ENCODE measurements around the gene RPS16. TPM values are rescaled to one million over a fixed set of nuclear protein-coding genes. Genes with fewer than 3 reads are reported as not detected.

Gene RPS16
- total and polyA plus RNA-seq, 10 donors, result 1,378 to 5,747 (median 1,790) TPM

- Histone ChIP-seq H3K9me3 (no peaks in the 10 kb centered on the region), H3K36me3 (peaks cover 0 to 22% (median 0%) of the 10 kb centered on the region in 6 donors), H3K4me1 (peaks cover 36 to 66% (median 55%) of the 10 kb centered on the region in 6 donors), H3K4me3 (peak overlapping the region; percentile 60 to 97 (median 82)), H3K27me3 (replicated peaks in 1 of 7) (no peaks in the 10 kb centered on the region), H3K27ac (peak overlapping the region; percentile 89 to 97 (median 96))
- DNase-seq, result no peak
- WGBS, 5 donors, result 5 to 6% (median 6%) methylated on average over 16 to 17 of the region's 17 CpGs
- TF ChIP-seq CTCF (IDR thresholded peaks at IDR 0.05 in 8 of 11, conservative IDR thresholded peaks at IDR 0.05 in 3 of 11), result no peak
- TF ChIP-seq POLR2AphosphoS5 (IDR thresholded peaks at IDR 0.05), result no peak
- no peak for TF ChIP-seq POLR2A (IDR thresholded peaks at IDR 0.05)
- intact Hi-C loops (cut with DNase I; ENCODE audit: low total_unique reads), result loop anchor here (10.0 kb wide), 1 partner anchor 90 kb away; the partner anchor contains the start of gene EID2B
Measured at GRCh38 chr19:39444598-39445195, 8.9 kb upstream of the RPS16 start.

GRCh38 chr19:39438270-39438934, 2.7 kb upstream of the RPS16 start:
- Histone ChIP-seq H3K36me3 (peaks cover 0 to 15% (median 11%) of the 10 kb centered on the region in 6 donors), H3K27ac (no peak overlapping the region), H3K4me3 (no peak overlapping the region), H3K4me1 (peaks cover 16 to 50% (median 38%) of the 10 kb centered on the region in 6 donors), H3K9me3 (no peaks in the 10 kb centered on the region), H3K27me3 (replicated peaks in 1 of 7) (no peaks in the 10 kb centered on the region)
- TF ChIP-seq POLR2A (IDR thresholded peaks at IDR 0.05) (no peak), CTCF (IDR thresholded peaks at IDR 0.05 in 8 of 11, conservative IDR thresholded peaks at IDR 0.05 in 3 of 11) (no peak), POLR2AphosphoS5 (IDR thresholded peaks at IDR 0.05) (no peak)
- no peak for DNase-seq
- intact Hi-C loops (cut with DNase I; ENCODE audit: low total_unique reads), result no loop called here
- WGBS, 5 donors, result 84 to 96% (median 89%) methylated on average over 9 of the region's 9 CpGs

GRCh38 chr19:39436350-39436716, 584 bp upstream of the RPS16 start:
- intact Hi-C loops (cut with DNase I; ENCODE audit: low total_unique reads), result no loop called here
- Histone ChIP-seq H3K27ac (peak overlapping the region; percentile 51 to 94 (median 91)), H3K27me3 (replicated peaks in 1 of 7) (no peaks in the 10 kb centered on the region), H3K4me3 (peak overlapping the region in 7 of 8 donors; percentile 82 to 97 (median 92)), H3K9me3 (no peaks in the 10 kb centered on the region), H3K36me3 (peaks cover 0 to 36% (median 28%) of the 10 kb centered on the region in 6 donors), H3K4me1 (peaks cover 16 to 71% (median 48%) of the 10 kb centered on the region in 6 donors)
- 7 to 21% (median 20%) methylated on average over 2 of the region's 2 CpGs for WGBS, 5 donors
- no peak for TF ChIP-seq POLR2A (IDR thresholded peaks at IDR 0.05)
- no peak for TF ChIP-seq CTCF (IDR thresholded peaks at IDR 0.05 in 8 of 11, conservative IDR thresholded peaks at IDR 0.05 in 3 of 11)
- TF ChIP-seq POLR2AphosphoS5 (IDR thresholded peaks at IDR 0.05), result no peak
- no peak for DNase-seq

All from spleen (tissue), 11 donors.